Stimulated activated CD8-positive, alpha-beta memory T cell treated with anti-CD3 and anti-CD28 coated beads, Interleukin-15, amount 100 ng/mL, for 48 hours (primary cell): ENCODE results near the gene ATP5F1B.
"Not testable (repeated sequence)": the region's sequence is repeated elsewhere in the genome, so short reads cannot be mapped to it uniquely, and the experiment has no call there.

Experiments
- DNase-seq, 2 donors: peaks; one replicate each; pipeline ENCODE4 v3.0.0-alpha.2; 2020; ENCODE audit warnings: low read depth in 2 of 2

ATP5F1B gene

GRCh38 chr12:56645717-56646446, at the start of gene ATP5F1B:
ATP5F1B (minus strand) TSS chr12:56645984; CDS start chr12:56645963, 21 bp downstream.
- DNase-seq = peak; percentile 89 to 90

DNA sequence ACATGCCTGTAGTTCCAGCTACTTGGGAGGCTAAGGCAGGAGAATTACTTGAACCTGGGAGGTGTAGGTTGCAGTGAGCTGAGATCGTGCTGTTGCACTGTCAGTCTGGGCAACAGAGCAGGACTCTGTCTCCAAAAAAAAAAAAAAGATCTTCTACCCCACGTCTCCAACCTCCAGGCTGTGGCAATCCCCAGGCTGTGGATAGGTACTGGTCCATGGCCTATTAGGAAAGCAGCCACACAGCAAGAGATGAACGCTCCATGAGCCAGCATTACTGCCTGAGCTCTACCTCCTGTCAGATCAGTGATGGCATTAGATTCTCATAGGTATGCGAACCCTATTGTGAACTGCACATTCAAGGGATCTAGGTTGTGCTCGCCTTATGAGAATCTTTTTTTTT, 48.4 kb upstream of the ATP5F1B start:
- DNase-seq = no peak

DNA sequence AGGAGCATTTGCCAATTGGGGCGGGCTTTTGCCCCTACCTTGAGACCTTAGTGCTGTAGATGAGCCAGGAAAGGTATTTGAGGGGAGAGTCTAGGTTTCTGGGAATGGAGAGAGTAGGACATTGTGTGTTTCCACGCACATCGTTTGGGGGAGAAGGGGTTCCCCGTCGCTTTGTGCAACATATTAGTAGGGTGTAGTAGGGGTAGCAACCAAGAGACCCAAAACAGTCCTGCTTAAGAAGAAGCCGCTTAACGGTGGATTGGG, 43.0 kb upstream of the ATP5F1B start:
- no peak for DNase-seq

DNA sequence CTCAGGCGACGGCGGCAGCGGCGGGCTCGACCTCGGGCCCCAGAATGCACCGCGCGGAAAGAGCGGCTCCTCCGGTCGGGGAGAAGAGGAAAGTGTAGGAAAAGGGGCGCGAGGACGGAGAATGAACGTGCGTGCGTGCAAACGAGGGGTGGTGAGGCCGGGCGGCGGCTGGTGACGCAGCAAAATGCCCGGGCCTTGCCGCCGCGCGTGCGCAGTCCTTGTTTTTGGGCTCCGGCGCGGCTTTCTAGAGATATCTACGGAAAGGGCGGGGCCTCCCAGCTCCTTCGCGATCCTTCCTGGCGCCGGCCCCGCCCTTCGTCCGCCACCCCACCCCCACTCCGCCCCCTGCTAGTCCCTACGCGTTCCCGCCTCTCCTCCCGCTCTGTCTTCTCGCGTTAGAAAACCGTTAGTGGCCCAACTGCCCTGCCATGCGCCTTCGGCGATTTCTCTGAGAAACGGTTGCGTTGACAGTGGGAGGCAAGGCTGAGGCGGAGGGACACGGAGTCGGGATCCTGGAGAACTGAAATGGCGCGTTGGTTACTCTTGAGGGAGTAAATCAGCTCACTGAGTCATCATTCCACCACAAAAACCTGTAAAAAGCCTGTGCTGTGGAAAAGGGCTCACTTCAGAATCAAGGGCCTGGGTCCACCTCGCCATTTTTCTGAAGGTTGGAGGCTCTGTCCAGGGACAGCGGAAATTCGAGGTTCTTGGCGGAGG, 42.5 kb upstream of the ATP5F1B start, which contains the start of gene PTGES3:
TSS of gene PTGES3 (minus strand) at position 156 of the 717 bp plus-strand sequence. CDS start 285 bp downstream, outside the sequence.
- DNase-seq = peak; percentile 97 to 98

GRCh38 chr12:56687223-56688128, 41.7 kb upstream of the ATP5F1B start:
- DNase-seq = no peak

GRCh38 chr12:56684745-56685359, 39.1 kb upstream of the ATP5F1B start:
- no peak for DNase-seq

DNA sequence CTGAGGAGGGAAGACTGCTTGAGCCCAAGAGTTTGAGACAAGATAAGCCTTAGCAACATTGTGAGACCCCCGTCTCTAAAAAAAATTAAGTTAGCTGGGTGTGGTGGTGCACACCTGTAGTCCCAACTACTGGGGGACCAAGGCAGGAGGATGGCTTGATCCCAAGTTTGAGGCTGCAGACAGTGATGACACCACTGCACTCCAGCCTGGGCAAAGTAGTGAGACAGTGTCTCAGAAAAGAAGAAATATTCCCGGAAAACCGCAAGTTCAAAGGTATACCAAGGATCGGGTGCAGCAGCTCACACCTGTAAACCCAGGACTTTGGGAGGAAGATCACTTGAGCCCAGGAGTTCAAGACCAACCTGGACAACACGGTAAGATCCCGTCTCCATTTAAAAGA, 36.5 kb upstream of the ATP5F1B start:
- DNase-seq = no peak

- DNase-seq = no peak
Measured at GRCh38 chr12:56679883-56680575, 34.2 kb upstream of the ATP5F1B start.

DNA sequence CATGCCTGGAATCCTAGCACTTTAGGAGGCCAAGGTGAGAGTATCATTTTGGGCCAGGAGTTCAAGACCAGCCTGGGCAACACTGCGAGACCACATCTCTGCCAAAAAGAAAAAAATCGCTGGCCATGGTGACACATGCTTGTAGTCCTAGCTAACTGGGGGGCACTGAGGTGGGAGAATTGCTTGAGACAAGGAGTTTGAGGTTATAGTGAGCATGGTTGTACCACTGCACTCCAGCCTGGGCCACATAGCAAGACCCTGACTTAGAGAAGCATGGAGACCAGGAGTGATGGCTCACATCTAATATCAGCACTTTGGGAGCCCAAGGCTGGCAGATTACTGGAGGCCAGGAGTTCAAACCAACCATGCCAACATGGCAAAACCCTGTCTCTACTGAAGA, 33.1 kb upstream of the ATP5F1B start:
- no peak for DNase-seq

- DNase-seq = no peak
Measured at GRCh38 chr12:56677680-56678079, 31.9 kb upstream of the ATP5F1B start.

- no peak for DNase-seq
Measured at GRCh38 chr12:56676851-56677580, 31.2 kb upstream of the ATP5F1B start.

GRCh38 chr12:56671608-56672007, 25.8 kb upstream of the ATP5F1B start:
- DNase-seq = no peak

DNA sequence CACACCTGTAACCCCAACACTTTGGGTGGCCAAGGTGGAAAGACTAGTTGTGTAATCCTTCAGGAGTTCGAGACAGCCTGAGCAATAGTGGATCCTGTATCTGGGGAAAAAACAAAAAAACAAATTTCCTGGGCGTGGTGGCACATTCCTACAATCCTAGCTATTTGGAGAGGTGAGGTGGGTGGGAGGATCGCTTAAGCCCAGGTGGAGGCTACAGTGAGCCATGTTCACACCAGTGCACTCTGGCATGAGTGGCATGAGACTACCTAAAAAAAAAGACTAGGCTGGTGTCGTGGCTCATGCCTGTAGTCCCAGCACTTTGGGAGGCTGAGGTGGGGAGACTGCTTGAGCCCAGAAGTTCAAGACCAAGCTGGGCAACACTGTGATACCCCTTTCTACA, 25.1 kb upstream of the ATP5F1B start:
- no peak for DNase-seq

GRCh38 chr12:56668197-56668457, 22.3 kb upstream of the ATP5F1B start:
- DNase-seq = no peak

GRCh38 chr12:56661979-56662638, 16.3 kb upstream of the ATP5F1B start:
- DNase-seq = no peak

DNA sequence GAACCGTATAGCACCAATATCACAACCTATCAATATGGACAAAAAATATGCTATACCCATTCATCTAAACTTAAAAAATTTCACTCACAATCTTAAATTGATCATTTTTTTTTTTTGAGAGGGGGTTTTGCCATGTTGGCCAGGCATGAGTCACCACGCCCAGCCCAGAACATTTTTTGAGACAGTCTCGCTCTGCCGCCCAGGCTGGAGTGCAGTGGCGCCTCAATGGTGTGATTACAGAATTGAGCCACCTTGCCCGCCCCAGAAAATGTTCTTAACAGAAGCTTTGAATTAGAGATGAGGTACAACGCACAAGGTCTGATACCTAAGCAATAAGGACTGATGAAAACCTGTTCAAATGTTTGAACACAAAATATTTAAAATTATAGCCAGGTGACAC, 15.8 kb upstream of the ATP5F1B start:
- DNase-seq = no peak

DNA sequence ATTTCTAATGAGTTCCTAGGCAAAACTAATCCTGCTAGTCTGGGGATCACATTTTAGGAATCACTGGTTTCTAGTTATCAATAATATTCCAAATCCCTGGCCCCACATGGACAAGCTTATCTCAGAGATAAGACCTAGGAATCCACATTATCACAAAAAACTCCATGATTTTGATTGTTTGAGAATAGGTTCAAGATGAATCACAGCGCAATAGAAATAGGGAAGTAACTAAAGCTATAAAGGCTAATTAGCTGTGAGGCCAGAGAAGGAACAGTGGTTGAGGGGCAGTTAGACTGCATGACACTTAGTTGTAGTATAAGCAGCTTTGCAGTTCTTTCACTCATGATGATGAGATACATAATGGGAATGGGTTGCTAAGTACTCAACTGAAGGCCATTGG, 13.1 kb upstream of the ATP5F1B start:
- DNase-seq = no peak

DNA sequence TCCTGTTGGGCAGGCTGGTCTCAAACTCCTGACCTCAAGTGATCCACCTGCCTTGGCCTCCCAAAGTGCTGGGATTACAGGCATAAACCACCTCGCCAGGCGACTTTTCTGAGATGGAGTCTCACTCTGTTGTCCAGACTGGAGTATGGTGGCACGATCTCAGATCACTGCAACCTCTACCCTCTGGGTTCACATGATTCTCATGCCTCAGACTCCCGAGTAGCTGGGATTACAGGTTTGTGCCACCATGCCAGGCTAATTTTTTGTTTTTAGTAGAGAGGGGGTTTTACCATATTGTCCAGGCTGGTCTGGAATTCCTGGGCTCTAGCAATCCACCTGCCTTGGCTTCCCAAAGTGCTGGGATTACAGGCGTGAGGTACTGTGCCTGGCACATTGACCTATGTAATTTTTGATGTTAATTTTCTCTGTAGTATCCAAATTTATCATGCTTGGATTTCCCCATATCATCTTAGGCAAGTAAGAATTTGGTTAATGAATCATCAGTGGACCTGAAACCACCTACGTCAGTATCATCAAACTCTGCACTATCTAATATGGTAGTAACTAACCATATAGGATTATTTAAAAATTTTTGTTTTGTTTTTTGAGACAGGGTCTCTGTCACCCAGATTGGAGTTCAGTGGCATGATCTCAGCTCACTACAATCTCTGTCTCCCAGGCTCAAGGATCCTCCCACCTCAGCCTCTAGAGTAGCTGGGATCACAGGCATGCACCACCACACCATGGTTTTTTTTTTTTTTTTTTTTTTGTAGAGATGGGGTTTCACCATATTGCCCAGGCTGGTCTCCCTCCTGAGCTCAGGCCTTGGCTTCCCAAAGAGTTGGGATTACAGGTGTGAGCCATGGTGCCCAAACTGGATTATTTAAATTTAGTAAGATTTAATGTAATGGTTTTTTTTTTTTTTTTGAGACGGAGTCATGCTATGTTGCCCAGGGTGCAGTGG, 11.9 kb upstream of the ATP5F1B start:
- DNase-seq = no peak

- DNase-seq = not testable (repeated sequence)
Measured at GRCh38 chr12:56653781-56654180, 8.0 kb upstream of the ATP5F1B start.
